HUES6 (cell line): ENCODE measurements around the gene SULT2A1.
"Not testable (repeated sequence)": the region's sequence is repeated elsewhere in the genome, so short reads cannot be mapped to it uniquely, and the experiment has no call there.

ENCODE experiments used
- H3K27ac ChIP-seq: 2 replicates; pipeline ENCODE4 v1.7.0; 2013; ENCODE audit warnings: low read depth, mild to moderate bottlenecking, low read length, inconsistent platforms
- H3K27me3 ChIP-seq: 2 replicates; pipeline ENCODE4 v1.6.1; 2013; ENCODE audit warnings: low read length; ENCODE audit not compliant: control insufficient read depth, insufficient read depth
- H3K36me3 ChIP-seq: 2 replicates; pipeline ENCODE4 v1.6.1; 2013; ENCODE audit warnings: low read length; ENCODE audit not compliant: control insufficient read depth, insufficient read depth
- H3K4me1 ChIP-seq: 2 replicates; pipeline ENCODE4 v1.6.1; 2013; ENCODE audit warnings: low read length; ENCODE audit not compliant: control insufficient read depth, insufficient read depth
- H3K4me3 ChIP-seq: 2 replicates; pipeline ENCODE4 v1.5.1; 2013; ENCODE audit warnings: low read depth, low read length
- H3K9ac ChIP-seq: one replicate; pipeline ENCODE4 v1.6.1; 2013; ENCODE audit warnings: mild to moderate bottlenecking, low read length
- H3K9me3 ChIP-seq: 2 replicates; pipeline ENCODE4 v1.6.1; 2013; ENCODE audit warnings: low read depth, low read length; ENCODE audit not compliant: control insufficient read depth, insufficient read depth

Gene SULT2A1, protein sequence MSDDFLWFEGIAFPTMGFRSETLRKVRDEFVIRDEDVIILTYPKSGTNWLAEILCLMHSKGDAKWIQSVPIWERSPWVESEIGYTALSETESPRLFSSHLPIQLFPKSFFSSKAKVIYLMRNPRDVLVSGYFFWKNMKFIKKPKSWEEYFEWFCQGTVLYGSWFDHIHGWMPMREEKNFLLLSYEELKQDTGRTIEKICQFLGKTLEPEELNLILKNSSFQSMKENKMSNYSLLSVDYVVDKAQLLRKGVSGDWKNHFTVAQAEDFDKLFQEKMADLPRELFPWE

GRCh38 chr19:47886010-47886559, at the start of gene SULT2A1:
Gene SULT2A1 (minus strand): TSS chr19:47886315. CDS start chr19:47886257, 58 bp downstream.
- H3K4me1 ChIP-seq, result no peaks in the 10 kb centered on the region
- 0 out of 2 replicates have a peak, but pooled peaks cover 3% of the 10 kb centered on the region for H3K27me3 ChIP-seq
- no peaks in the 10 kb centered on the region for H3K36me3 ChIP-seq
- no peak within 1 kb of the TSS for H3K4me3 ChIP-seq
- no peaks in the 10 kb centered on the region for H3K9me3 ChIP-seq
- no peak within 1 kb of the TSS for H3K27ac ChIP-seq
- H3K9ac ChIP-seq, result no peak within 1 kb of the TSS

DNA sequence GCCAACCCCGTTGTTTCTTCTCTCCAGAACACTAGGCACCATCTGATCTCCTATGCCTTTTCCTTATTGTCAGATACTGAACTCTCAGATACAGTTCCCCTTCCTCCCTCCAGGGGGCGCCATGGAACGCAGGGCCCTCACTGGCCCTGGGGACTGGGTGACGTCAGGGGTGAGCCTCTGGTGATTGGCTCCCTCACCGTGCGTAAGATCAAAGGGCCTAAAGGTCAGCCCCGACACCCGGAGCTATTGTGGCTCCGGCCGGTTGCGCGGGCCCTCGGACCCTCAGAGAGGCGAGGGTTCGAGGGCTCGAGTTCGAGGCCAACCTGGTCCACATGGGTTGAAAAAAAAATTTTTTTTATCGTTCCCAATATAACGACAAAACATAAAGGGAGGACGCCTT, 42.5 kb upstream of the SULT2A1 start:
- H3K27ac ChIP-seq, H3K36me3 ChIP-seq, H3K9ac ChIP-seq, H3K27me3 ChIP-seq, H3K4me3 ChIP-seq, H3K4me1 ChIP-seq, H3K9me3 ChIP-seq: not testable (repeated sequence)

DNA sequence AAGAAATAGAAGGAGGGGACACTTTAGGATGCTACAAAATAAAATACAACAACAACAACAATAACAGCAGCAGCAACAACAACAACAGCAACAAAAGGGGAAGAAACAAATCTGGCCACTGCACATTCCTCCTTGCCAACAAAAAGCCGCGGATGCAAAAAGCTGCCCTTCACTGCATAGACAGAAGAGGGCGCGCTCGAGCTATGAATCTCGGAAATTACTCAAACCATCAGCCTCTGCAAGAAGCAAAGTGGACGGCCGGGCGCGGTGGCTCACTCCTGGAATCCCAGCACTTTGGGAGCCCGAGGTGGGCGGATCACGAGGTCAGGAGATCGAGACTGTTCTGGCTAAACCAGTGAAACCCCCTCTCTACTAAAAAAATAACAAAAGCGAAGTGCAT, 34.0 kb upstream of the SULT2A1 start:
- H3K27me3 ChIP-seq, H3K9ac ChIP-seq, H3K27ac ChIP-seq, H3K36me3 ChIP-seq, H3K4me1 ChIP-seq, H3K4me3 ChIP-seq, H3K9me3 ChIP-seq: not testable (repeated sequence)

- not testable (repeated sequence) for H3K36me3 ChIP-seq, H3K27ac ChIP-seq, H3K4me3 ChIP-seq, H3K27me3 ChIP-seq, H3K9me3 ChIP-seq, H3K4me1 ChIP-seq, H3K9ac ChIP-seq
Measured at GRCh38 chr19:47910191-47910590, 24.1 kb upstream of the SULT2A1 start.

GRCh38 chr19:47909350-47909749, 23.2 kb upstream of the SULT2A1 start:
- H3K9ac ChIP-seq, H3K36me3 ChIP-seq, H3K4me3 ChIP-seq, H3K27ac ChIP-seq, H3K27me3 ChIP-seq, H3K9me3 ChIP-seq, H3K4me1 ChIP-seq: not testable (repeated sequence)

- Histone ChIP-seq H3K36me3 (no peaks in the 10 kb centered on the region), H3K9ac (no peak overlapping the region), H3K9me3 (0 out of 2 replicates have a peak, but pooled peaks cover 4% of the 10 kb centered on the region), H3K4me1 (no peaks in the 10 kb centered on the region), H3K27me3 (no peaks in the 10 kb centered on the region), H3K27ac (no peak overlapping the region), H3K4me3 (no peak overlapping the region)
Measured at GRCh38 chr19:47901370-47901769, 15.3 kb upstream of the SULT2A1 start.

- H3K4me1 ChIP-seq, result no peaks in the 10 kb centered on the region
- H3K36me3 ChIP-seq, result no peaks in the 10 kb centered on the region
- H3K9ac ChIP-seq, result no peak overlapping the region
- H3K4me3 ChIP-seq, result no peak overlapping the region
- peaks cover 10% of the 10 kb centered on the region; the same call in 1 of the 2 replicates for H3K9me3 ChIP-seq
- no peak overlapping the region for H3K27ac ChIP-seq
- no peaks in the 10 kb centered on the region for H3K27me3 ChIP-seq
Measured at GRCh38 chr19:47899335-47899734, 13.2 kb upstream of the SULT2A1 start.

DNA sequence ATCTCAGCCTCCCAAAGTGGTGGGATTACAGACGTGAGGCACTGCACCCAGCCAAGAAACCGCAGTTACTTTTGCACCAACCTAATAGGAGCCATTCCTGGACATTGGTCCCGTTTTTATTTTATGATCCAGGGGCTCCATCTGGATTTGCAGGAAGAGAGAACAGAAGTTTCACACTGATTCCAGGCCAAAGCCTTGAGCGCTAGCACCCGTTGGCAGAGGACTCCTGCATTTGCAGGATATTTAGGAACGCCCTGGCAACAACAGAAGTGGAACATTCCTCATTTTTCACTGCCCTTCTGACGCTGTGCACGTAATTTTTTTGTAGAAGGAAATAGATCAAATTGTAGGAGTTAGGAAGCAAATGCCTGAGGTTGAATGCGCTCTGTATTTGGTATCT, 11.7 kb upstream of the SULT2A1 start:
- Histone ChIP-seq H3K27ac (no peak overlapping the region), H3K9ac (no peak overlapping the region), H3K27me3 (no peaks in the 10 kb centered on the region), H3K4me3 (no peak overlapping the region), H3K4me1 (no peaks in the 10 kb centered on the region), H3K36me3 (no peaks in the 10 kb centered on the region), H3K9me3 (peaks cover 10% of the 10 kb centered on the region; the same call in 1 of the 2 replicates)

- Histone ChIP-seq H3K4me1 (peaks cover 3% of the 10 kb centered on the region; the same call in 1 of the 2 replicates), H3K9me3 (peaks cover 17% of the 10 kb centered on the region), H3K36me3 (no peaks in the 10 kb centered on the region), H3K9ac (no peak overlapping the region), H3K4me3 (no peak overlapping the region), H3K27me3 (no peaks in the 10 kb centered on the region), H3K27ac (no peak overlapping the region)
Measured at GRCh38 chr19:47896773-47897172, 10.7 kb upstream of the SULT2A1 start.

DNA sequence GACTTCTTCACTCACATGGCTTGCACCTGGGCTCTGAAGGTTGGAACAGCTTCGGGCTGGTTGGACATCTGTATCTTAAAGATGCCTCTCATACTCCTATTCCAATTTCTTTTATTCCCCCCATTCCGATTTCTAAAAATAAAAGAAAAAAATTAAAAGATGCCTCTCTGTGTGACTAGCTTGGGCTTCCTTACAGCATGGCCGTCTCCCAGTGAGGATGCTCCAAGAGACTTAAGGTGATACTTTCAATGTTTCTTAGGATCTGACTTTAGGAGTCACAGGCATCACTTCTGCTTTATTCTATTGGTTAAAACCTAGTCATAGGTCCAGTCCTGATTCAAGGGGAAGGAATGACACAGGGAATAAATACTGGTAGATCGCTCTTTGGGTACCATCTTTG, 9.9 kb upstream of the SULT2A1 start:
- H3K27me3 ChIP-seq, result no peaks in the 10 kb centered on the region

GRCh38 chr19:47895165-47895782, 9.2 kb upstream of the SULT2A1 start:
- H3K27ac ChIP-seq, result no peak overlapping the region
- H3K9me3 ChIP-seq, result peaks cover 17% of the 10 kb centered on the region
- H3K27me3 ChIP-seq, result no peaks in the 10 kb centered on the region
- no peaks in the 10 kb centered on the region for H3K36me3 ChIP-seq
- no peak overlapping the region for H3K4me3 ChIP-seq
- no peak overlapping the region for H3K9ac ChIP-seq
- H3K4me1 ChIP-seq, result peaks cover 7% of the 10 kb centered on the region; the same call in 1 of the 2 replicates

More for the DNA sequence above, 9.9 kb upstream of the SULT2A1 start:
- Histone ChIP-seq H3K9me3 (peaks cover 17% of the 10 kb centered on the region), H3K4me3 (no peak overlapping the region), H3K9ac (no peak overlapping the region), H3K36me3 (no peaks in the 10 kb centered on the region), H3K27ac (no peak overlapping the region), H3K4me1 (peaks cover 7% of the 10 kb centered on the region; the same call in 1 of the 2 replicates)
